HG02938 (cell line): ENCODE results near the gene ZNF609.

Experiments
- ATAC-seq: cut with Tn5 transposase; IDR thresholded peaks from one replicate; pipeline ENCODE4 v1.9.1; 2021; ENCODE audit warnings: mild to moderate bottlenecking, moderate library complexity; ENCODE audit not compliant: unreplicated experiment

ZNF609 gene, protein sequence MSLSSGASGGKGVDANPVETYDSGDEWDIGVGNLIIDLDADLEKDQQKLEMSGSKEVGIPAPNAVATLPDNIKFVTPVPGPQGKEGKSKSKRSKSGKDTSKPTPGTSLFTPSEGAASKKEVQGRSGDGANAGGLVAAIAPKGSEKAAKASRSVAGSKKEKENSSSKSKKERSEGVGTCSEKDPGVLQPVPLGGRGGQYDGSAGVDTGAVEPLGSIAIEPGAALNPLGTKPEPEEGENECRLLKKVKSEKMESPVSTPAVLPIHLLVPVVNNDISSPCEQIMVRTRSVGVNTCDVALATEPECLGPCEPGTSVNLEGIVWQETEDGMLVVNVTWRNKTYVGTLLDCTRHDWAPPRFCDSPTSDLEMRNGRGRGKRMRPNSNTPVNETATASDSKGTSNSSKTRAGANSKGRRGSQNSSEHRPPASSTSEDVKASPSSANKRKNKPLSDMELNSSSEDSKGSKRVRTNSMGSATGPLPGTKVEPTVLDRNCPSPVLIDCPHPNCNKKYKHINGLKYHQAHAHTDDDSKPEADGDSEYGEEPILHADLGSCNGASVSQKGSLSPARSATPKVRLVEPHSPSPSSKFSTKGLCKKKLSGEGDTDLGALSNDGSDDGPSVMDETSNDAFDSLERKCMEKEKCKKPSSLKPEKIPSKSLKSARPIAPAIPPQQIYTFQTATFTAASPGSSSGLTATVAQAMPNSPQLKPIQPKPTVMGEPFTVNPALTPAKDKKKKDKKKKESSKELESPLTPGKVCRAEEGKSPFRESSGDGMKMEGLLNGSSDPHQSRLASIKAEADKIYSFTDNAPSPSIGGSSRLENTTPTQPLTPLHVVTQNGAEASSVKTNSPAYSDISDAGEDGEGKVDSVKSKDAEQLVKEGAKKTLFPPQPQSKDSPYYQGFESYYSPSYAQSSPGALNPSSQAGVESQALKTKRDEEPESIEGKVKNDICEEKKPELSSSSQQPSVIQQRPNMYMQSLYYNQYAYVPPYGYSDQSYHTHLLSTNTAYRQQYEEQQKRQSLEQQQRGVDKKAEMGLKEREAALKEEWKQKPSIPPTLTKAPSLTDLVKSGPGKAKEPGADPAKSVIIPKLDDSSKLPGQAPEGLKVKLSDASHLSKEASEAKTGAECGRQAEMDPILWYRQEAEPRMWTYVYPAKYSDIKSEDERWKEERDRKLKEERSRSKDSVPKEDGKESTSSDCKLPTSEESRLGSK (N-terminal part only)

DNA sequence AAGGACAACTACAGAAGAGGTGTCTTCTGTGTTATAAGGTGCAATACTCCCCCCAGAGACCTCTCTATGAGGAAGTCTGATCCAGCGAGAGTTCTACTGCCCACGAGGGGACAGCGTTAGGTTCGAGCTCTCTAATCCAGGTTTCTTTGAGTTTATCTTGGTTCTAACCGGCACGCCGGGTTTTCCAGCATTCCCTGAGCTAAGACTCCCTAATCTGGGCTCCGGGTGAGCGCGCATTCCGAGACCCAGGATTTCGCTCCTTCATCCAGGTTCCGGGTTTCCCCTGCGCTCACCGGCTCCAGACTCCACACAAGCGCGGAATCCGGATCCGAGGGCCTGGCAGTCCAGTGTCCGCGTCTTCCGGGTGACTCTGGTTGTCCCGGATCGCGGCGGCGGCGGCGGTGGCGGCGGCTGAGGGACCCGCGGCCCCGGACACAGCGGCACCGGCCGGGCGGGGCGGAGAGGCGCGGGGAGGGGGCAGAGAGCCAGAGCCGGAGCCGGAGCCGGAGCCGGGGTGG is at the start of gene ZNF609:
ZNF609 (plus strand) TSS at position 373 of the 518 bp plus-strand sequence. CDS start 38,842 bp downstream, outside the sequence.
- no peak for ATAC-seq

DNA sequence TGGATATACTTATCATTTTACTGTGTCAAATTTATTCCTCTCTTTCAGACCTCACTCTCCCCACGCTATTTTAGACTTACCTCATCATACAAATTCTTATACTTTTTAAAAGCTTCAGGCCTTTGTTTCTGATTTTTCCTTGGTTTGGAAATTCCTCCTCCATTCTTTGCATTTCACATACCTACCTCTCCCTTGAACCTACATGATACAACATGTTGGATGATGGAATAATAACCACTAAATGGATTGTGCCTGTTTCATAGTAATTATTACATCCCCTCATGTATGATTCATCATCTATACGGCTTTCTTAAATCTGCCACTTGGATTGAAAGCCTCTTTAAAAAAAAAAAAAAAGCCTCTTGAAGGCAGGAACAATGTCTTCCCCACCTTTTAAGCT is 48.2 kb upstream of the ZNF609 start:
- ATAC-seq: no peak

DNA sequence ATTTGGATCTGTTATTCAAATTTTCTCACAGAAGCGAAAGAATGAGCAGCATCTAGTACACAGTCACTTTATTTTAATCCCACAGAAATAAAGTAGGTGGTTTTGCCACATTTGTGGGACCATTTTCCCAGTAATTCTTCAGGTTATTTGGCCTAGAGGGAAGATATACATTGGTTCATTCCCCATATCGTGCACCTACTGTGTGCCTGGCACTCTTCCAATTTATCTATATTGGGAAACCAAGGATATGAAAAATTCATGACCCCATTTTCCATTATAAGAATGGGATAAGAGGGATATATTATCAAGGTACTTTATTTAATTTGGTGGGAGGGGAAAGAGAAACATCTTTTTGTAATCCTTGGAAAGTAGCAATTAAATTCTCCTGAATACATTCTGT is 37.7 kb upstream of the ZNF609 start:
- ATAC-seq: no peak

DNA sequence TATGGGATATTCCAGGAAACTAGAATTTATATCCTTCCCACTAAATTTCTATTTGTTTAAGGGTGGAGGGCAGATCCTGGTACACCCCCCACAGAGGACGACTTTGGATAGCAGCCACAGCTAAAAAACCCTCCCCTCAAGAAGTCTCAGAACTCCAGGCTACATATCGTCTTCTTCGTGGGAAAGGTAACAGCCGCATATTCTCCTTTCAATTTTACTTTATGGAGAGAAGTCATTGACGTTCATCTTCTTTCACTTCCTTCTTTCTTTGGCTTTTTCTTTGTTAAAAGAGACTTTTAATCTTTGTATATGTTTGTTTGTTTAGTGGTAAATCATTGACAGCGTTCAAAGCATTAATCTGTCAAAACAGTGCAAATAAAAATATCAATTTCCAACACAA is 36.4 kb upstream of the ZNF609 start:
- ATAC-seq: no peak

DNA sequence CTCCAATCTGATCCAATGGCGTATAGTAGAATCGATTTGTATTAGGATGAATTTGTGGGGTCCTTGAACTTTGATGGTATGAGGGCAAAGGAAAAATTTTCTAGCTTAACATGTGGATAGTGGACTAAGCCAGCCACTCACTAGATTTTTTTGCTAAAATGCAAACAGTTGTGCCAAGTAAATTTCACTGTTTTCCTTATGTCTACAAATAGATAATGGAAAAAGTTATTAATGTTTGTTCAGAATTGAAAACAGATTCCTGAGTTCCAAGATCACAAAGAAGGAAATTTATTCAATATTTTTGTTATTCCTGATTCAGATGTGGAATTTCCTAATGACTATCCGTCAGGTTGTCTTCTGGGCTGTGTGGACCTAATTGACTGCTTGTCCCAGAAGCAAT is 35.2 kb upstream of the ZNF609 start:
- no peak for ATAC-seq

DNA sequence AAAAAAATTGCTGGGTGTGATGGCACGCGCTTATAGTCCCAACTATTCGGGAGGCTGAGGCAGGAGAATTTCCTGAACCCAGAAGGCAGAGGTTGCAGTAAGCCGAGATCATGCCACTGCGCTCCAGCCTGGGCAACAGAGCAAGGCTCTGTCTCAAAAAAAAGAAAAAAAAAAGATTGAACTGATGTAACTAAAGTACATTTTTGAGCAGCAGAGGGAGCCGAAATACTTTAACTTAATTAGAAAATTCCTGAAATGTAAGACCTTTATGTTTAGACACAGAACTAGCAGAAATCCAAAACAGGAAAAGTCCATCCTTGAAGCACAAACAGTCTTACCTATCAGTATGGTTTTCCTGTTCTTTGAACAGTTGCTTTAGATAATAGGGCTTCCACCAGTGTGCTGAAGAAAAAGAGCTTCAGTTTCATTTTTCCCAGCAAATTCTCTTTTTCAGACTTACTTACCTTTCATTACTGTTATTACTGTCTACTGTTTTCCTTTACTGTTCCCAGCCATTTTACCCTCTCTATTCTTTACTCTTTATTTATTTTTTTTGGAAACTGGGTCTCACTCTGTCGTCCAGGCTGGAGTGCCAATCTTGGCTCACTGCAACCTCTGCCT is 33.4 kb upstream of the ZNF609 start:
- no peak for ATAC-seq

DNA sequence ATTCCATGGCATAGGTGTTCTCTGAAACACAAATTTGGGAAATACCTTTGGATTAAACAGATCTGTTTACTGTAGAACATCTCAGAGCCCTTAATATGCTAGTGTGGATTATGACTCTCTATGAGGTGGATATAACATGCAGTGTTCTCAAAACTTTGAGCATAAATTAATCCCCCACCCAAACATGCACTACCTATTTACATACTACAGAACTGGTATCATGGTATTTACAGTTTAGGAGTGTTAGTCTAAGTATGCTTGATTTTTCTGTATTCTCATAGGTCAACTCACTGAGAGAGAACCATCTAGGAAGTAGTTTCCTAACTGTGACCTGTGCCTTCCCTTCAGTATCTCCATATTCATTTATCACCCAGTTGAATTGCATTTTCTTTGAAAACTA is 30.9 kb upstream of the ZNF609 start:
- ATAC-seq: no peak

DNA sequence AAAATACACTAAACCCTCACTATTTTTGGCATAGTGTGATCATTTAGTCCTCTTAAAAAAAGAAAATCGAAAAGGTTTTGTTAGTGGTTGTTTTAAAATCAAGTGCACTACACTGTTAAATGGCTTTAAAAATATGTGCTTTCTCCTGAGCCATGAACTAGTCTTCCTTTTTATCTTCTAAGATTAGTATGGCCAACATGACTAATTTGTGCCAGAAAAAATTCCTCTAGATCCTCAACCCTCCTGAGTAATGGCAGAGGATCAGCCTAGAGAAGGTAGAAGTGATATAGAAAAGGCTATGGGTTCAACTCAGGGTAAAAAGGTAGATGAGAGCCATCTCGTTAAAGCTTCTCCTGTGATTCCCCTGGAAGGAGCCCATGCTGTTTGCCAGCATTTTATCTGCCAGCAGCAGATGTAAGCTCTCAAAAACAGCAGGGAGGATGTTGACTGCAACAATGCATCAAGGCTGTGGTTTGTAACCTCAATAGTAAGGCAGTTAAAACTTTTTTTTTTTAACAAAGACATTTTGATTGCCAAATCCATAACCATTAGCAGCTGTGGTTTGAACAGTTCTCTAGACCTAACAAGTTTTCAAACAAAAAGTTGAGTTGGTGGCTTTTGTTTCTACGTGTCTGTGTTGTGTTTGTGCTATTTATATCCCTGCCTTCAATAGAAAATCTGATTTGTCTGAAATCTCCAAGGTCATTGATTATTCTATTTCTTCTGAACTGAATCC is 30.2 kb upstream of the ZNF609 start:
- ATAC-seq: no peak

DNA sequence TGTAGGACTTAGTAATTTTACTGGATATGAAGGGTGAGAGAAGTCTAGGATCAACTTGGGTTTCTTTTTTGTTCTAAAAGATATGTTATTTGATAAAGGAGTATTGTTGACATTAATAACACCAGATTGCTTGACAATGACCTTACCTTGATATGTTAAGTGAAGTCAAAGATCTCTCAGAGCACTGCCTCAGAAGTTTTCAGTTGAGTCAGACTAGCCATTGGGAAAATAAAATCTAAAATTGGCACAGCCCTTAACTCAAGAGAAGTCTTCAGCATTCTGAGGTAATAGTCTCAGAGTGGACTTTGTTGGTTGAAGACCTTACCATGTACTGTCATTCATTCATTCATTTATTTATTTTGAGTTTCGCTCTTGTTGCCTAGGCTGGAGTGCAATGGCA is 22.4 kb upstream of the ZNF609 start:
- ATAC-seq: no peak

DNA sequence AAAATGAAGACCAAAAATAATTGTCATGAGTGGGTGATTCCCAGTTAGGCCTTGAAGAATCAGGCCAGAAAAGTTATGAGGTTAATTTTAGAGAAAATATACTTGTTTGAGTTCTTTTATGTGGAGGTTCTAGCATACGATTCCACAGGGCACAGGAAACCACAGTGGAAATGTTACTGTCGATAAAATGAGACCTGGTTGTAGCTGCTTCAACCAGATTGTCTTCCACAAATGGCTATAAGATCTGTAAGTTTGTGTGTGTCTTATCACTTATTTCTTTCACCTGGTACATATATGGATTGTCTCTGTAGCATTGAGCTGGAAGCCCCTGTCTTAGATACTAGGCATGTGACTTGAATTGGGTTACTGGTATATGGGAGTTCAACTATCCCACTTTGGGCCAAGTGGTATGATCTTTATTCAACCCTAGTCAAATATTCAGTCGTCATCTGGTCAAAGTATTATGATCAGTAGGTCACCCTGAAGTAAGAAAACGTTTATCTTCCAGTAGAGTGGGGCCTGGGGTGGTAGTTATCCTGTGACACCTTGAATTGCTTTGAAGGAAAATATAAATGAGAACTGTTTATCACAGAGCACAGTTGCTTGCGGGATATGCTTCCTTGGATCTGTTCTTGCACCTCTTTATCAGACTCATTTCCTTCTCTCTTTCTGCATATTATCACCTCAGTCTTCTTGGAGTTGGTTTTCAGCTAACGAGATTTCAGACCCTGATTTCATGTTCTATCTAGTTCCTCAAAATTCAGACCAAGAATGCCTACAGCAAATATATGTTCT is 21.5 kb upstream of the ZNF609 start:
- ATAC-seq: no peak

DNA sequence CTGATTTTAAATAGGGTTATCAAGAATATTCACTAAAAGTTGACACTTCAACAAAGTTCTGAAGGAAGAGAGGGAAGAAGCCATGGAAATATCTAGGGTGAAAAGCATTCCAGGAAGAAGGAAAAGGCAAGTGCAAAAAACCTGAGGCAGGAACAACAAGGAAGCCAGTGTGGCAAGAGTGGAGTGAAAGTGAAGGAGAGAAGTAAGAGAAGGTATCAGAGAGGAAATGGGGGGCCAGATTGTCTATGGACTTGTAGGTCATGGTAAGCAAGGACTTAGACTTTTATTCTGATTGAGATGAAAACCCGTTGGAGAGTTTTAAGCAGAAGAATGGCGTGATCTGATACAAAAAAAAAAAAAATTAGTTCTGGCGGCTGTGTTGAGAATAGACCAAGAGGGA is 18.5 kb upstream of the ZNF609 start:
- ATAC-seq: no peak

DNA sequence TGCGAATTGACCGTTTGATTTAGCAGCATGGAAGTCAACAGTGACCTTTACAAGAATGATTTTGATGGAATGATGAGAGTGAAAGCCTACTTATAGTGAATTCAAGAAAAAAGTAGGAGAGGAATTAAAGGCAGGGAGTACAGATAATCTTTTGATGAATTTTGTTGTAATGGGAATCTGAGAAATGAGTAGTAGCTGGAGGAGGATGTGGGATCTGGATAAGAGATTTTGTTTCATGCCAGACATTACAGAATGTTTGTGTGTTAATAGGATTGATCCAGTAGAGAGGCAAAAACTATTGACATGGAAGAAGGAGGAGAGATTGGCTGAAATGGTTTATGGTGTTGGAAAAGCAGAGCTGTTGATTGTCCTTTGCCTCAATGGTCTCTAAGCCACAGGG is 17.4 kb upstream of the ZNF609 start:
- no peak for ATAC-seq

DNA sequence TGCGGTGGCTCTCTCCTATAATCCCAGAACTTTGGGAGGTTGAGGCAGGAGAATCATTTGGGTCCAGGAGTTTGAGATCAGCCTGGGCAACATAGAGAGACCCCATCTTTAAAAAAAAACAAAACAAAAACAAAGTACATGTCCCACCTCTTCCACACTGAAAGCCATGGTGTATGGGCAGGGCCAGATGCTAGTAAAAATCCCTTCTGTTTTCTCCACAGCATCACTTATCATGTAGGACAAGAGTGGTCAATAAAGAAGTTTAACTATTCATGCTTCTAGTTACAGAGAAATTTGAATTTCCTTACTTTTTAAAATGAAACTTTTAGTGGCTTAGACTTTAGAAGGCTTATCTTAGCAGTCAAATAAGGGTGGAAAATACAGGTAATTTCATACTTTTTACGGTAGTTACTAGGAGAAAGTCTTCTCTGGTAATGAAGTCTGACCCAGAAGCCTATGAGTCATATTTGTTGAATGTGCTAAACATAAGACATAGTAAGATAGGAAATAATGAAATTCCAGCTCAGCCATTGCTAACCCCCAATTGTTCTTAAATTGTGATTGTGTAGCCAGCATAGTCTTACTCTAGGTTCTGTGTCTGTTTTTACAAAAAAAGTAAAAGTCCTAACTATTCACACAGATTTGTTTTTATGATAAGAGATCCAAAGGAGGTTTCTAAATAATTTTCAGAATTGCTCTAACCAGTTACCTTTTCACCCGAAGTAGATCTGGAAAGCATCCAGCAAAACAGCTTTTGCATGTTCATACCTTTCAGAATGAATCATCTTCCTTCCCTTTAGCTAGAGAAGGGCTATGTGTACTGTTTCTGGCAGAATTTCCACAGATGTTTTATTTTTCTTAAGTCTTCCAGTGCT is 16.4 kb upstream of the ZNF609 start:
- ATAC-seq: peak; percentile 64

DNA sequence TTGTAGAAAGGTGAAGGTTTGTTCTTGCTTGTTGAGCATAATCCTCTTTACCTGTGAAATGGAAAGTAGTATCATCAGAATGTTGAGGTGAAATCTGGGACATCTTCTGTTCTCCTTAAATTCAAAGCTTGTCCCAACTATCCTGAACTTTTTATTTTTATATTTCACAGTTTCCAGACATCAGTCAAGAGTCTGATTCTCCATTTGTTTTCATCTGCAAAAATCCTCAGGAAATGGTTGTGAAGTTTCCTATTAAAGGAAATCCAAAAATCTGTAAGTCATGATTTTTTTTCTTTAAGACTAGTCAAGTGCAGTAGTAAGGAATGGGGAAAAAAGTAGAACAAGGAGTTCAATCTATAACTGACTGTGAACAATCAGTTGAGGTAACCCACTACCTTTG is 15.5 kb upstream of the ZNF609 start:
- no peak for ATAC-seq

DNA sequence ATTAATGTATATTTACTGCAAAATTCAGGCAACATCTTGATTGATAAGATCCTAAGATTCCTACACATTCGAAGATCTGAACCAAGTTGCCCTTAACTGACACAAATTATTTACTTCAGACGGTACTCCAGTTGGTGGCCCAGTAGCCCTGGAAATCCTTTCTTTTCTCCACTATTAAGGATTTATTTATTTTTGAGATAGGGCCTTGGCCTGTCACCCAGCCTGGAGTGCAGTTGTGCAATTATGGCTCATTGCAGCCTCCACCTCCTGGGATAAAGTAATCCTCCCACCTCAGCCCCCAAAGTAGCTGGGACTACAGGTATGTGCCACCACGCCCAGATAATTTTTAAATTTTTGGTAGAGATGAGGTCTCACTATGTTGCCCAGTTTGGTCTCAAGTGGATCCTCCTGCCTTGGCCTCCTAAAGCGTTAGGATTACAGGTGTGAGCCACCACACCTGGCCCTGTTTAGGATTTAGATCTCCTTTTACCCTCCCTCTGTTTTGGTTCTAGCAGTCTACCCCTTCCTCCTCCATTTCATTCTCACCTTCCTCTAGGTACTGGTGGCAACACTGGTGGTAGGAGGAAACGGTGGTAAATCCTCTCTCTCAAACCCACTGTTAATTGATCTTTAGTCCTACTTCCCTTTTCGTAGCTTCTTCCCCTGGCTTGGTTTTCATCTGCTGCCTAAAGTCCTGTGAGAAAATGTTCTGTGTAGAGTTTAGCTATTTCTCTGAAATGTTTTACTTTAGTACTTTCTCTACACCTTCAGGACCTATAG is 12.7 kb upstream of the ZNF609 start:
- ATAC-seq: peak; percentile 44

DNA sequence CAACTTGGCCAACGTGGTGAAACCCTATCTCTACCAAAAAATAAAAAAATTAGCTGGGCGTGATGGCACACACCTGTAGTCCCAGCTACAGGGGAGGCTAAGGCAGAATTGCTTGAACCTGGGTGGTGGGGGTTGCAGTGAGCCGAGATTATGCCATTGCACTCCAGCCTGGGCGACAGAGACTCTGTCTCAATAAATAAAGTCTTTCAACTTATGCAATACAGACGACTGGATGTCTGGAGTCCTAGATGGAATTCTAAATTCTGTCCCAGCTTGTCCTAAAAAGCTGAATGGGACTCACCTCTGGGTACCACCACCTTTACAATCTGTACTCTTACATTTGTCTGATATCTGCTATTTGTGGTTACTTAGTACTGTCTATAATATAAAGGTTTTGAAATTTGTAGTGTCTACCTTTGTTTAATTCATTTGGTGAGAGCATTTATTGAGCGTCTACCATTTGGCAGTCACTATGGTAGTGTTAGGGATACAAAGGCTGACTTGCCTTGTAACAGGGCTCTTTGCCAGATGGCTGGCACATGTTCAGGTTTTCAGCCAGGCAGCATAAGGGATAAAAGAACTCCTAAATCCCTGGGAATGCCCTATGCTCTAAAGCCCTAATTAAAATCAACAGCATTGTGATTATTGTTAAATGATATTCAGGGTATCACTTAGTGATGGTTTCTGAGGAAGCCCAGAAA is 7.2 kb upstream of the ZNF609 start:
- ATAC-seq: no peak

DNA sequence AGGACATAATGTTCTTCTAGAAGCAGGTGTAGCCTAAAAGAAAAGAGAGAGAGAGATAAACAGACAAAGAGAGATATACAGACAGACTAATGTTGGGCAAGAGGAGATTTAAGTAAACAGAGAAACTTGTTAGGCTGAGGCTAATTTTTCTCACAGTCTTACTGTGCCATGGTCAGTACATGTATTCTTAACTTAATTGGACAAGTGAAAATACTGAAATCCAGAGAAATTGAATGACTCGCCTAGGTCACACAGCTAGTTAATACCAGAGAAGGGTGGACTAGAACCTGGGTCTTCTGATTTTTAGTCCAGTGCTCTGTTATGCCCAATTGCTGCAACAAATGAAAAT is 6.7 kb upstream of the ZNF609 start:
- ATAC-seq: no peak
